ENCODE results near the gene HOXC6. TPM values are rescaled to one million over a fixed set of nuclear protein-coding genes. Genes with fewer than 3 reads are reported as not detected.

Gene HOXC6
- total RNA-seq (2022; extraction: Qiagen RNA extraction; ENCODE audit: low read depth), result 3.5 to 6.0 TPM (median 5.2 TPM) in 5 replicates

DNA sequence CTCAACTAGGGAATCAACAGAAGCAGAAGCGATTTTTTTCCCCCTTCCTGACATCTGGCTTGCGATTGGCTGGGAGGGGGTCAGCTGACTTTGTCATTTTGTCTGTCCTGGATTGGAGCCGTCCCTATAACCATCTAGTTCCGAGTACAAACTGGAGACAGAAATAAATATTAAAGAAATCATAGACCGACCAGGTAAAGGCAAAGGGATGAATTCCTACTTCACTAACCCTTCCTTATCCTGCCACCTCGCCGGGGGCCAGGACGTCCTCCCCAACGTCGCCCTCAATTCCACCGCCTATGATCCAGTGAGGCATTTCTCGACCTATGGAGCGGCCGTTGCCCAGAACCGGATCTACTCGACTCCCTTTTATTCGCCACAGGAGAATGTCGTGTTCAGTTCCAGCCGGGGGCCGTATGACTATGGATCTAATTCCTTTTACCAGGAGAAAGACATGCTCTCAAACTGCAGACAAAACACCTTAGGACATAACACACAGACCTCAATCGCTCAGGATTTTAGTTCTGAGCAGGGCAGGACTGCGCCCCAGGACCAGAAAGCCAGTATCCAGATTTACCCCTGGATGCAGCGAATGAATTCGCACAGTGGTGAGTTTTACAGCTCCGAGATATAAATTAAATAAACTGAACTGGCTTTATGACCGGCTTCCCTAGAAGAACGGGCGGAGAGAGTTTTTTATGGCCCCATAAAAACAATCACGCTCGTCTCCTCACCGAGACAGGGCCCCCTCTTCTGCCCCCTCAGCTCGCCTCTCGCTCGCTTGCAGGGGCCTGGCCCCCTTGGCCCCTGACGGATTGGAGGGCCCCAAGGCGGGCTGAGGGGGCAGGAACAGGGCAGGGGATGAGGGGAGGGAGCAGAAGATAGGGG, at the start of gene HOXC6:
Gene HOXC6, plus strand, starts transcription at position 127 of the 888 bp plus-strand sequence. Its CDS starts 82 bp downstream, at position 209.

DNA sequence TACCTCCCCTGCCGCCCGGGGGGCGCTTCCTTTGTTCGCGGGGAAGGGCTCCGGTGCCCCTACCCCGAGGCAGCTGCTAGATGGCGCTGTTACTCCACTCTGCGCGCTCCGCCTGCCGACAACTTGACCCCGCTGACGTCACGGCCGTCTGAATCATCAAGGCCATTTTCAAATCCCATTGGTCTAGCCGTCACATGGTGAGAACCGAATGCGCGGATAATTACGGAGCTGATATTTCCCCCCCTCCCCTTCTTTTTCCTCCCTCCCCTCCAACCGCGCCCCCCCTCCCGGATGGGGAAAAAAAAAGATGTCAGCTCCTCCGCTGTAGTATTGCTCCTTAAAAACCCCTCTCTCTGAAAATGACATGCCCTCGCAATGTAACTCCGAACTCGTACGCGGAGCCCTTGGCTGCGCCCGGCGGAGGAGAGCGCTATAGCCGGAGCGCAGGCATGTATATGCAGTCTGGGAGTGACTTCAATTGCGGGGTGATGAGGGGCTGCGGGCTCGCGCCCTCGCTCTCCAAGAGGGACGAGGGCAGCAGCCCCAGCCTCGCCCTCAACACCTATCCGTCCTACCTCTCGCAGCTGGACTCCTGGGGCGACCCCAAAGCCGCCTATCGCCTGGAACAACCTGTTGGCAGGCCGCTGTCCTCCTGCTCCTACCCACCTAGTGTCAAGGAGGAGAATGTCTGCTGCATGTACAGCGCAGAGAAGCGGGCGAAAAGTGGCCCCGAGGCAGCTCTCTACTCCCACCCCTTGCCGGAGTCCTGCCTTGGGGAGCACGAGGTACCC, 43.1 kb upstream of the HOXC6 start, which contains the start of gene HOXC10:
Gene HOXC10, plus strand, starts transcription at position 246 of the 791 bp plus-strand sequence. Its CDS starts 114 bp downstream, at position 360.

DNA sequence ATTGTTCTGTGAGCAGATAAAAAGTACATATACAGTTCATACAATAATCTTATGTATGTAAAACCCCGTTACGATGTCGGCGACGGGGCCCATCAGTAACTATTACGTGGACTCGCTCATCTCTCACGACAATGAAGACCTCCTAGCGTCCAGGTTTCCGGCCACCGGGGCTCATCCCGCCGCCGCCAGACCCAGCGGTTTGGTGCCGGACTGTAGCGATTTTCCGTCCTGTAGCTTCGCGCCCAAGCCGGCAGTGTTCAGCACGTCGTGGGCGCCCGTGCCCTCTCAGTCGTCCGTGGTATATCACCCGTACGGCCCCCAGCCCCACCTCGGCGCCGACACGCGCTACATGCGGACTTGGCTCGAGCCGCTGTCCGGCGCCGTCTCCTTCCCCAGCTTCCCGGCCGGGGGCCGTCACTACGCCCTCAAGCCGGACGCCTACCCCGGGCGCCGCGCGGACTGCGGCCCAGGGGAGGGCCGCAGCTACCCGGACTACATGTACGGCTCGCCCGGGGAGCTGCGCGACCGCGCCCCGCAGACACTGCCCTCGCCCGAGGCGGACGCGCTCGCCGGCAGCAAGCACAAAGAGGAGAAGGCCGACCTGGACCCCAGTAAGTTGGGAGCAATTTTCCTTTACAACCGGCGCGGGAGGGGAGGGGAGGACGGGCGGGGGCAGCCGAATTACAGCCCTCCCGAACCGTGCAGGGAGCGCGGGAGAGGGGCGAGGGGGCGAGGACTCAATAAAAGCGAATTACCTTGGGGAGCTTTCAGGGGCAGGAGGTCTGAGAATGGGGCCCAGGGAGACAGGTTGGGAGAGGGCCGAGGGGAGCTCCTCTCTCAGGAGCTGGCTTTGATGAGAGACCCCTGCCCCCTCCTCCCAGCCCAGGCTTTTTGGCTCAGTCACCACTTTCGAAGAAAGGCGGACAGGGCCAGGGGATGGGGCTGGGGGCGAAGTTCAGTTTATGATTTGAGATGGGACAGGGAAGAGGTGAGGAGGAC, 27.8 kb upstream of the HOXC6 start, which contains the start of gene HOXC9:
Gene HOXC9, plus strand, starts transcription at position 46 of the 999 bp plus-strand sequence. Its CDS starts 28 bp downstream, at position 74.

DNA sequence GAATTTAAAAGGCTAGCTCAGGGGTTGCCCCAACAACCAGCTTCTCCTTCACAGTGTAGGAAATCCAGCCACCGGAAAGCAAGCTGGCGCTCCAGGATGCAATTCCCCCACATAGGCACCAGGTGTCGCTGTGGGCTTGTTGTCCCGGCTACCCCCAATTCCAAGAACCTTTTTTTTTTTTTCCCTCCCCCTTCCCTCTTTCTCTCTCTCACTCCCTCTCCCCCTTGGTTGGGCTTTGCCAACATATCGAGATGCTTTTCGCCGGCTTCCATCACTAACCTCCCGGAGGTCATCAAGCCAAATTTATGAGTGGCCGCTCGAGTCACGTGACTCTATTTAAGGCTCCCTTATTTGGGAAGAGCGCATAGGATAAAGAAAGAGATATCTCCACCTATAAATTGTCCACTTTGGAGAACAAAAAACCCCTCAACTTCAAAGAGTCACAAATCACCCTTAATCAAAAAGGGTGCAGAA, 4.4 kb downstream of the HOXC6 start, which contains the start of gene HOXC5:
Gene HOXC5, plus strand, starts transcription at position 424 of the 474 bp plus-strand sequence. CDS start 73 bp downstream, outside the sequence.

DNA sequence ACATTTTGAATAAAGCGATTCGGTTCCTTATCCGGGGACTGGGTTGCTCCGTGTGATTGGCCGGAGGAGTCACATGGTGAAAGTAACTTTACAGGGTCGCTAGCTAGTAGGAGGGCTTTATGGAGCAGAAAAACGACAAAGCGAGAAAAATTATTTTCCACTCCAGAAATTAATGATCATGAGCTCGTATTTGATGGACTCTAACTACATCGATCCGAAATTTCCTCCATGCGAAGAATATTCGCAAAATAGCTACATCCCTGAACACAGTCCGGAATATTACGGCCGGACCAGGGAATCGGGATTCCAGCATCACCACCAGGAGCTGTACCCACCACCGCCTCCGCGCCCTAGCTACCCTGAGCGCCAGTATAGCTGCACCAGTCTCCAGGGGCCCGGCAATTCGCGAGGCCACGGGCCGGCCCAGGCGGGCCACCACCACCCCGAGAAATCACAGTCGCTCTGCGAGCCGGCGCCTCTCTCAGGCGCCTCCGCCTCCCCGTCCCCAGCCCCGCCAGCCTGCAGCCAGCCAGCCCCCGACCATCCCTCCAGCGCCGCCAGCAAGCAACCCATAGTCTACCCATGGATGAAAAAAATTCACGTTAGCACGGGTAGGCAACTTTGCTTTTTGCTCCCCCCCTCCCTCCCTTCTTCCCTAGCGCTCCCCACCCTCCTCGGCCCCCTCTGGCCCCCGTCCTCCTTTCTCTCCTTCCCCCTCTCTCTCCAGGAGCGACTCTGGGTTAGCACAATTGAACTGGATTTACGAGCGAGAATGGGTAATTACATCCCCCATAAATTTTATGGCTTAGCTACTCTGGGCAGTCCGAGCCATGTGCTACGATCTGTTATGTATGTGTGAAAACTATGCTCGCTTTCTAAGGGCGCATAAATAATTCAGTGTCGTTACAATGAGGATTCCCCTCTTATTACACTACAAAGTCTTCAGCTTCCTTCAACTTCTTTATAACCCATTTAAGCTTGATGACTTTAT, 25.8 kb downstream of the HOXC6 start, which contains the start of gene HOXC4:
Gene HOXC4, plus strand, starts transcription at position 85 of the 991 bp plus-strand sequence. Its CDS starts 88 bp downstream, at position 173.

Other genes starting within 250 kb of the HOXC6 start
- 11.6 to 22.7 TPM (median 15.6 TPM) in 5 replicates for gene HOXC13, start 89.6 kb upstream of the HOXC6 start, total RNA-seq (2022; extraction: Qiagen RNA extraction; ENCODE audit: low read depth)
- gene HOXC12, start 73.5 kb upstream of the HOXC6 start, total RNA-seq (2022; extraction: Qiagen RNA extraction; ENCODE audit: low read depth), result not detected in 5 replicates
- 0.49 to 0.76 TPM (median 0.55 TPM) in 5 replicates for gene HOXC11, start 55.3 kb upstream of the HOXC6 start, total RNA-seq (2022; extraction: Qiagen RNA extraction; ENCODE audit: low read depth)
- 0.16 to 0.33 TPM (median 0.25 TPM) in 4 of 5 replicates, not detected in the other for gene HOTAIR, start 53.5 kb upstream of the HOXC6 start, total RNA-seq (2022; extraction: Qiagen RNA extraction; ENCODE audit: low read depth)
- 2.5 to 3.6 TPM (median 2.9 TPM) in 5 replicates for gene HOXC10, start 43.3 kb upstream of the HOXC6 start, total RNA-seq (2022; extraction: Qiagen RNA extraction; ENCODE audit: low read depth)
- gene HOXC9, start 28.3 kb upstream of the HOXC6 start, total RNA-seq (2022; extraction: Qiagen RNA extraction; ENCODE audit: low read depth), result 13.2 to 16.3 TPM (median 15.3 TPM) in 5 replicates
- 4.5 to 6.0 TPM (median 5.3 TPM) in 5 replicates for gene HOXC8, start 19.5 kb upstream of the HOXC6 start, total RNA-seq (2022; extraction: Qiagen RNA extraction; ENCODE audit: low read depth)
- 0.39 to 0.60 TPM (median 0.53 TPM) in 5 replicates for gene HOXC5, start 4.6 kb downstream of the HOXC6 start, total RNA-seq (2022; extraction: Qiagen RNA extraction; ENCODE audit: low read depth)
- gene HOXC4, start 25.4 kb downstream of the HOXC6 start, total RNA-seq (2022; extraction: Qiagen RNA extraction; ENCODE audit: low read depth), result 1.7 to 3.9 TPM (median 3.8 TPM) in 5 replicates
- gene SMUG1, start 160.5 kb downstream of the HOXC6 start, total RNA-seq (2022; extraction: Qiagen RNA extraction; ENCODE audit: low read depth), result 22.3 to 35.6 TPM (median 33.0 TPM) in 5 replicates

Measured in A549 treated with ZK216348 at 1 μM for 4 hours (cell line).